HG03060 (cell line): ENCODE measurements around the gene EPPIN.

Source experiments
- ATAC-seq: cut with Tn5 transposase; IDR thresholded peaks from one replicate; pipeline ENCODE4 v1.9.1; 2021; ENCODE audit warnings: low read depth, moderate number of reproducible peaks; ENCODE audit not compliant: unreplicated experiment

The EPPIN gene

GRCh38 chr20:45539382-45539781 lies 7.8 kb downstream of the EPPIN start, which contains the start of gene WFDC6:
WFDC6 (minus strand) TSS chr20:45539482; CDS start chr20:45539407, 75 bp downstream.
- no peak for ATAC-seq

GRCh38 chr20:45538209-45538799 lies 8.9 kb downstream of the EPPIN start:
- ATAC-seq, result no peak

GRCh38 chr20:45527294-45527693 lies 19.9 kb downstream of the EPPIN start:
- no peak for ATAC-seq

GRCh38 chr20:45523821-45524220 lies 23.4 kb downstream of the EPPIN start:
- ATAC-seq, result no peak

DNA sequence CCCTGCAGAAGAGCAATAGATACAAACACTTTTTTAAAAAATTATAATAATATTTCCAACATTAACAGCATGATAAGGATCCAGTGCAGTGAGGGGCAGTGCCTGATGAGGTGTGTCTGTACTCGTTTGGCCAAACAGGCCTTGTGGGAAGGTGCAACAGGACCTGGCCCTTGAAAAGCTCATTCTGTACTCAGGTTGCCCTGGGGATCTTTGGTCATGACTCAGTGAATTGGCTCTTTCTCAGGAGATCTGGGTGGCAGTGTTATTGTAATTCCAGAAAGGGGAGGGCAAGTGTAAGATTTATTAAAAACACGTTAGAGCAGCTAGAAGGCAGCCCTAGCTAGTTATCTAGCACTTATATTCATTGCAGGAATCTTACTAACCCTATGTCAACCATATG lies 28.9 kb downstream of the EPPIN start:
- no peak for ATAC-seq

GRCh38 chr20:45515147-45515913 lies 31.9 kb downstream of the EPPIN start, which contains the start of gene SPINT3:
SPINT3 (minus strand) TSS chr20:45515622; CDS start chr20:45515608, 14 bp downstream.
- no peak for ATAC-seq

GRCh38 chr20:45510242-45510862 lies 36.8 kb downstream of the EPPIN start:
- no peak for ATAC-seq

GRCh38 chr20:45509091-45509490 lies 38.1 kb downstream of the EPPIN start:
- no peak for ATAC-seq

DNA sequence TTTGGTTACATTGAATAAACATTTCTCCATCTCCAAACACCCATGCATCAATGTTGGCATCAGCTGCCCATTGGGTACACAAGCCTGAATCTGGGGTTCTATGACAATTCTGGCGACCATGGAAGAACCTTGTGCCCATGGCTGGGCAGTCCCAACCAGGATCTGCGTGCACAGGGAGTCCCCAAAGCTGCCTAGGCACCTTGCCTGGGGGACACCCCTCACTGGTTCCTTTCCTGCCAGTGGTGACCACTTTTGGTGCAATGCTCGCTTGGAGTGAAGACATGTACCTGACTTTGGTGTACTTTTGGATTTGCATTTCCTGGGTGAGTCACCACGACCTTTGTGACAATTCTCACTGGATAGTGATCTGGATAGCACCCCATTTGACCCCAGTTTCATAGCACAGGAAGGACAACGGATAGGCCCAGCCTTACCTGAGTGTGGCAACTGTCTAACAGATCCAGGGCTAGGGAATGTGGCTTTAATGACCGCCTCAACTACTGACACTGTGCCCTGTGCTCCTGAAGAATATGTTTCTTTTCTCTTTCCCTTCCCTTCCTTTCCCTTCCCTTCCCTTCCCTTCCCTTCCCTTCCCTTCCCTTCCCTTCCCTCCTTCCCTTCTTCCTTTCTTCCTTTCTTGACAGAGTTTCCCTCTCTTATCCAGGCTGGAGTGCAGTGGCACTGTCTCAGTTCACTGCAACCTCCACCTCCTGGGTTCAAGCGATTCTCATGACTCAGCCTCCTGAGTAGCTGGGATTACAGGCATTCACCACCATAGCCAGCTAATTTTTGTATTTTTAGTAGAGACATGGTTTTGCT lies 38.9 kb downstream of the EPPIN start:
- no peak for ATAC-seq

DNA sequence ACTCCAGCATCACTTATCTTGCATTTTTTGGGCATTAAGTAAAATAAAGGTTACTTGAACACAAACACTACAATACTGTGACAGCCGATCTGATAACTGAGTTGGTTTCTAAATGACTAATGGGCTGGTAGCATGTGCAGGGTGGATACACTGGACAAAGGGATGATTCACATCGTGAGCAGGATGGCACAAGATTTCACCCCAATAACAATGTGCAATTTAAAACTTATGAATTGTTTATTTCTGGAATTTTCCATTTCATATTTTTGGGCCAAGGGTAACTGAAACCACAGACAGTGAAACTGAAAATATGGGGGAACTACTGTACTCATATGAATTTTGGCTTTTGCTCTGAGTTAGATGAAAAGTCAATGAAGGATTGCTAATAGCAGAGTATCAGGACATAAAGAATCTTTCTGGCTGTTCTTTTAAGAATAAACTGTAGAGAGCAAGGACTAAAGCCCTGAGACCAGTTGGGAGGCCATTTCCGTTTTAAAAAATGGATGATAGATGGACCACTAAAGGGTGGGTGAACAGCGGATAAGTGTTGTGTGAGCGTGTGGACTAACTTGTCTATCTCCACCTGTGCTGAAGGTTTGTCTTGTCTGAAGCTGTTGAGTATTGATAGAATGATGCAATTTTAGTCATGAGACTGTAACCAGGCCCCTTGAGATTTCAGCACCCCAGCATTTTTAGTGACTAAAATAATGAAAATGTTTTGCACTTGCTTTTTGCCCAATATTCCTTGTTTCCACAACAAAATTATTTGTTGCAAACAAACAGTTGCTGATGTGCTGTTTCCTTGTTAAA lies 40.0 kb downstream of the EPPIN start:
- ATAC-seq, result peak; percentile 59

DNA sequence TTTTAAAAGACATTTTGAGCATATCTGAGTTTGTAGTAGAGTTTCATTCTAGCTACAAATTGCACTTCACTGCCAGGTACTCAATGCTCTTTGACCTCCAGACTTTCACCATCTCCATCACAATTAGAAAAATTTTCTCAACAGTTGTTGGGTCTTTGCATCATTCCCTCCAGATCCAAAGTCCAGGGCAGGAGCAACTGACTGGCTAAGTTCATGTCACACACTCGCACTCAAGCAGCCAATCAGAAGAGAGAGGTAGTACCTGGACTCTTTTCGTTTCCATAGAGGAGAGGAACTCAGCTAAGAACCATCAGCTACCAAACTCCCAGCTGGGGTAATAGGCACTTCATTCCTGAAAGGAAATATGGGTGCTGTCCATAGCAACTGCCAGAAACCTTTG lies 40.8 kb downstream of the EPPIN start:
- ATAC-seq, result no peak

DNA sequence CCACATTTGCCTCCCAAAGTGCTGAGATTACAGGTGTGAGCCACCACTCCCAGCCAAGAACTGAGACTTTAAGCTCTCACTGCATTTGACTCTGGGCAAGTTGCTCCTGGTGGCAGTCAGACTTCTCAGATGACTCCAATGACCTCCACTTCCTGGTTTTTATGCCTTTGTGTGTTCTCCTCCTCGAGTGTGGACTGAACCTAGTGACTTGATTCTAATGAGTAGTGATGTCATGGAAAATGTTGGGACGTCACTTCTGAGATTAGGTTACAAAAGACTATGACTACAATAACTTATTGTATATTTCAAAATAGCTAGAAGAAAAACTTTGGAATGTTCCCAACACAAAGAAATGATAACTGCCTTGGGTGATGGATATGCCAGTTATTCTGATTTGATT lies 43.8 kb downstream of the EPPIN start:
- ATAC-seq, result no peak

DNA sequence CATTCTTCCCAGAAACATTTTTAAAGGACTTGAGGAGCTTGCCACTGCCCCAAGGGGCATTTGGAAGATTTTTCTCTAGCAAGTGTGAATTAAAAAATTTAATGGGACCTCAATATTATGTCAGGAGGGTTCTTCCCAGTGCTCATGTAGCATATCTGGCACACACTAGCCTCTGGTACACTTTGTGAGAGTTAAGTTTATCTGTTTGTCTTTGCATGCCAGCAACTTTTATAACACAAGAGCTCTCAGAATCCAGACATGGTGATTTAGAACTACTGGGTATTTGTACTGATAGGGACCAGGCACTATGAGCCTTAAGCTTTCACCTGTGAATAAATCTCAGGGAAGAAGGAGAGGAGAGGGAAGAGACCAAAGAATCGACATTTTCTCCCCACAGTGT lies 44.6 kb downstream of the EPPIN start:
- no peak for ATAC-seq

DNA sequence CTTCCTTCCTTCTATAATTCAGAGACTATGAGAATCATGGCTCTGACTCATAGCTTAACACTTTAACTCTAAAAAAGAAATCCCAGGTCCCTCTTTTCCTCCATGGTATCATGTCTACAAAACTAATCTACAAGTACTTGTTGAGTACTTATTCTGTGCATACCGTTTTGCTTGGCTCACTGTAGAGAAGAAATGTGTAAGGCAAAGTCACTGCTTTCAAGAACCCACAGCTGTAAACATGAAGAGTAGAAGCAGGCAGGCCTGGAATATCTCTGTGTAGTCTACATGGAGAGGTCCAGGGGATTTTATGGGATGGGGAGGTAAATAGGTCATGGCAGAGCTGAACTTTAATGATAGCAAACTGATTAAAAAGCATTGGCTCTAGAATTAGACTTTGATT lies 45.6 kb downstream of the EPPIN start:
- no peak for ATAC-seq

GRCh38 chr20:45500022-45500421 lies 47.2 kb downstream of the EPPIN start:
- ATAC-seq, result no peak

GRCh38 chr20:45497971-45498494 lies 49.2 kb downstream of the EPPIN start:
- no peak for ATAC-seq

- ATAC-seq, result no peak
These were observed 51.0 kb downstream of the EPPIN start for GRCh38 chr20:45496166-45496565.

- no peak for ATAC-seq
These were observed 51.7 kb downstream of the EPPIN start for GRCh38 chr20:45495501-45495941.
